ENCODE results near the gene HDGFL2.

HDGFL2 gene

DNA sequence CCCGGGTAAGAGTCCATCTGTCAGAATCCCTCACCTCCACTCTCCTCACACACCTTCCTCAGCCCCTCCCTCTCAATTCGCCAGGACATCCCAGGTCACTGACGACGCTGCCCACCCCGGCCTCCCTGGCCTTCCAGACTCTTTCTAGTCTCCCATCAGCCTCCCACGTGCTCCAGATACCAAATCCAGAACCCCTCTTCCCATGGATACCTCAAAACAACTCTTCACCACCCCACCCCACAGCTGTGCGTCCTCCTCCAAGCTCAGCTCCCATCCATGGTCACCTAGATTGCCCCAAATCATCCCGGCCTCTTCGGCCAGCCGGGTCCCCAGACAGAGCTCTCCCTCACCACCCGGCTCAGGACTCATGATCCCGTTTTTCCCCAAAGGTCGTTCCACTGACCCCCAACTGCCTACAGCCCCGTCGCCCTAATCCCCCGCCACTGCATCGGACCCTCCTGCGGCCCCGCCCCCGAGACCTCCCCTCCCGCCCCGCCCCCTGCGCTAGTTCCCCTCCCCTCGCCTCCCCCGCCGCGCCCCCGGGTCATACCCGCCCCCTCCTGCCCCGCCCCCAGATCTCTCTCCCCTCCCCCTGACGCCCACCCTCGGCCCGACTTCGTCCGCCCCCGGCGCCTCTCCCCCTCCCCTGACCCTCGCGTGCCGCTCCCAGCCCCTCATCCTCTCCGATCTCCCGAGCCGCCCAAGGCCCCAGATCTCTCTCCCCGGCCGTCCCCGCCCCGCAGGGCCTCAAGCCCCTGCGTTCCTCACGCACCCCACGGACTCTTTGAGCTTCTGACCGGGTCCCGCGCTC lies 15.0 kb upstream of the HDGFL2 start:
- peak; percentile 77 for DNase-seq (ENCODE audit: extremely low spot score)
- ChIA-PET POLR2A (interaction anchor here (1.0 to 2.8 kb wide), 3 partner anchors 14 to 55 kb away, joined by 3 to 20 read pairs (median 4); partner anchors contain the start of genes CHAF1A and HDGFL2), CTCF (interaction anchor here (0.5 kb wide), 1 partner anchor 172 kb away, joined by 5 read pairs; no protein-coding TSS in a partner anchor)
- no peak for TF ChIP-seq ARNT (IDR thresholded peaks at IDR 0.05)
- TF ChIP-seq TARDBP (IDR thresholded peaks at IDR 0.05): no peak
- TF ChIP-seq ZNF384 (IDR thresholded peaks at IDR 0.05): no peak
- TF ChIP-seq BHLHE40 (IDR thresholded peaks at IDR 0.05; ENCODE audit: borderline replicate concordance): no peak
- no peak for TF ChIP-seq SP1 (IDR thresholded peaks at IDR 0.05)
- TF ChIP-seq FOXA1 (IDR thresholded peaks at IDR 0.05): no peak
- no peak for TF ChIP-seq NFRKB (IDR thresholded peaks at IDR 0.05)
- no peak for TF ChIP-seq LEF1 (IDR thresholded peaks at IDR 0.05; ENCODE audit: borderline replicate concordance)
- TF ChIP-seq L3MBTL2 (conservative IDR thresholded peaks at IDR 0.05): no peak
- TF ChIP-seq ELF4 (IDR thresholded peaks at IDR 0.05): no peak
- no peak for TF ChIP-seq SUZ12 (IDR thresholded peaks at IDR 0.05)
- no peak for TF ChIP-seq HDGF (IDR thresholded peaks at IDR 0.05; ENCODE audit: borderline replicate concordance)
- TF ChIP-seq FOXM1 (IDR thresholded peaks at IDR 0.05; ENCODE audit: borderline replicate concordance): no peak
- no peak for TF ChIP-seq FOXK2 (IDR thresholded peaks at IDR 0.05)
- TF ChIP-seq, protein P1, sequence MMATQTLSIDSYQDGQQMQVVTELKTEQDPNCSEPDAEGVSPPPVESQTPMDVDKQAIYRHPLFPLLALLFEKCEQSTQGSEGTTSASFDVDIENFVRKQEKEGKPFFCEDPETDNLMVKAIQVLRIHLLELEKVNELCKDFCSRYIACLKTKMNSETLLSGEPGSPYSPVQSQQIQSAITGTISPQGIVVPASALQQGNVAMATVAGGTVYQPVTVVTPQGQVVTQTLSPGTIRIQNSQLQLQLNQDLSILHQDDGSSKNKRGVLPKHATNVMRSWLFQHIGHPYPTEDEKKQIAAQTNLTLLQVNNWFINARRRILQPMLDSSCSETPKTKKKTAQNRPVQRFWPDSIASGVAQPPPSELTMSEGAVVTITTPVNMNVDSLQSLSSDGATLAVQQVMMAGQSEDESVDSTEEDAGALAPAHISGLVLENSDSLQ (IDR thresholded peaks at IDR 0.05): no peak
- TF ChIP-seq CTBP1 (IDR thresholded peaks at IDR 0.05; ENCODE audit: borderline replicate concordance): no peak

DNA sequence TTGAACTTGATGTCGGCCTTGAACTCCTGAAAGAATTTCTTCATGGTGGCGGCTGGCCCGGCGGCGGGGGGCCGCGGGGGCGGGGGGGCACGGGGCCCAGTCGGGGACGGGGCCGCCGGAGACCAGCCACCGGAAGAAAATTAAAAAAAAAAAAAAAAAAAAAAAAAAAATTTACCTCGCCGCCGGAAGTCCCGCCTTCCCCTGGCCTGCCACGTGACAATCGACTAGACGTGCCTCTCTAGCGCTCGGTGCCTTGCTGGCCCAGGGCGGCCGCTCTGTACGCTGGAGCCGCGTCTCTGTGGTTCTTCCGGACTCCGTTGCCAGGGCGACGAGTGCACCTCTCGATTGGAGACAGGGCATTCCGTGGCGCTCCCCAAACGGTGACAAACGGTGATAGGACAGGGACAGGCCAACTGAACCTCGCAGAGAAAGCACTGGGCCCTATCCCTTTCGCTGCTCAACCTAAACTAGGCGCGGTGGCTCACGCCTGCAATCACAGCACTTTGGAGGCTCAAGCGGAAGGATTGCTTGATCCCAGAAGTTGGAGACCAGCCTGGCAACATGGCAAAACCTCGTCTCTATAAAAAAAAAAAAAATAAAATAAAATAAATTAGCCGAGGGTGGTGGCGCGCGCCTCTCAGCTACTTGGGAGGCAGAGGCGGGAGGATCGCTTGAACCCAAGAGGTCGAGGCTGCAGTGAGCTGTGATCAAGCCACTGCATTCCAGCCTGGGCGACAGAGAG lies 14.3 kb upstream of the HDGFL2 start, which contains the start of gene UBXN6:
TSS of gene UBXN6 (minus strand) at position 141 of the 742 bp plus-strand sequence. CDS start at position 44, 97 bp downstream.
- DNase-seq (ENCODE audit: extremely low spot score): peak; percentile 92

DNA sequence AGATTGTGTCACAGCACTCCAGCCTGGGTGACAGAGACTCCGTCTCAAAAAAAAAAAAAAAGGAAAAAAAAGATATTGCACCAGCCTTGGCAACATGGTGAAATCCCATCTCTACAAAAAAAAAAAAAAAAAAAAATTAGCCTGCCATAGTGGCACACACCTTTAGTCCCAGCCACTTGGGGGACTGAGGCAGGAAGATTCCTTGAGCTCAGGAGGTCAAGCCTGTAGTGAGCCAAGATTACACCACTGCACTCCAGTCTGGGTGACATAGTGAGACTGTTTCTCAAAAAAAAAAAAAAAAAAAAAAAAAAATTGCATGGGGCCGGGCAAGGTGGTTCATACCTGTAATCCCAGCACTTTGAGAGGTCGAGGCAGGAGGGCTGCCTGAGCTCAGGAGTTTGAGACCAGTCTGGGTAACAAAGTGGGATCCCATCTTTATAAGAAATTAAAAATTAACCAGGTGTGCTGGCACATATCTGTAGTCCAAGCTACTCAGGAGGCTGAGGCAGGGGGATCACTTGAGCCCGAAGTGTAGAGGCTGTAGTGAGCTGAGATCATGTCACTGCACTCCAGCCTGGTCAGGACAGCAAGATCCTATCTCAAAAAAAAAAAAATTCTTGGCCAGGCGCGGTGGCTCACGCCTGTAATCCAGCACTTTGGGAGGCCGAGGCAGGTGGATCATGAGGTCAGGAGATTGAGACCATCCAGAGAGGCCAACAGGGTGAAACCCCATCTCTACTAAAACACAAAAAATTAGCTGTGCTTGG lies 7.1 kb upstream of the HDGFL2 start:
- CTCF ChIA-PET: no interaction called here
- DNase-seq (ENCODE audit: extremely low spot score): no peak
- POLR2A ChIA-PET: no interaction called here
- 0 out of 2 replicates have a peak, but pooled peaks have one; percentile 23 for TF ChIP-seq ZNF384 (IDR thresholded peaks at IDR 0.05)
- no peak for TF ChIP-seq SUZ12 (IDR thresholded peaks at IDR 0.05)

More for the DNA sequence above, 14.3 kb upstream of the HDGFL2 start, which contains the start of gene UBXN6:
- peak; percentile 93 for TF ChIP-seq ZNF384 (IDR thresholded peaks at IDR 0.05)
- TF ChIP-seq L3MBTL2 (conservative IDR thresholded peaks at IDR 0.05): no peak
- ChIA-PET POLR2A (interaction anchor here (1.0 to 2.8 kb wide), 2 partner anchors 13 to 55 kb away, joined by 3 to 20 read pairs; partner anchors contain the start of genes CHAF1A and HDGFL2), CTCF (no interaction called here)

DNA sequence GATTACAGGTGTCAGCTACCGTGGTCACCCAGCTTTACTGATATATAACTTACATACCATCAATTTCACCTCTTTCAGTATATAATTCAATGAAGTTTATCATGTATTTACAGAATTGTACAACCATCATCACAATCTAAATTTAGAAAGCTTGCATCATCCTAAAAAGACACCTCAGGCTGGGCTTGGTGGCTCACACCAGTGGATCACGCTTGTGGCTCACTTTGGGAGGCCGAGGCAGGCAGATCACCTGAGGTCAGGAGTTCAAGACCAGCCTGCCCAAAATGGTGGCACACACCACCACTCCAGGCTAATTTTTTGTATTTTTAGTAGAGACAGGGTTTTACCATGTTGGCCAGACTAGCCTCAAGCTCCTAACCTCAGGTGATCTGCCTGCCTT lies 4.3 kb upstream of the HDGFL2 start:
- CTCF ChIA-PET: no interaction called here
- POLR2A ChIA-PET: no interaction called here
- TF ChIP-seq L3MBTL2 (conservative IDR thresholded peaks at IDR 0.05) (no peak), LEF1 (IDR thresholded peaks at IDR 0.05; ENCODE audit: borderline replicate concordance) (no peak), SUZ12 (IDR thresholded peaks at IDR 0.05) (no peak), FOXK2 (IDR thresholded peaks at IDR 0.05) (no peak), FOXA1 (IDR thresholded peaks at IDR 0.05) (no peak), HDGF (IDR thresholded peaks at IDR 0.05; ENCODE audit: borderline replicate concordance) (no peak), ELF4 (IDR thresholded peaks at IDR 0.05) (no peak), SP1 (IDR thresholded peaks at IDR 0.05) (no peak), ZNF384 (IDR thresholded peaks at IDR 0.05) (no peak), NFRKB (IDR thresholded peaks at IDR 0.05) (no peak), FOXM1 (IDR thresholded peaks at IDR 0.05; ENCODE audit: borderline replicate concordance) (no peak), TARDBP (IDR thresholded peaks at IDR 0.05) (no peak), BHLHE40 (IDR thresholded peaks at IDR 0.05; ENCODE audit: borderline replicate concordance) (no peak), ARNT (IDR thresholded peaks at IDR 0.05) (no peak), CTBP1 (IDR thresholded peaks at IDR 0.05; ENCODE audit: borderline replicate concordance) (no peak)
- TF ChIP-seq, protein P1 (IDR thresholded peaks at IDR 0.05): no peak
- no peak for DNase-seq (ENCODE audit: extremely low spot score)

DNA sequence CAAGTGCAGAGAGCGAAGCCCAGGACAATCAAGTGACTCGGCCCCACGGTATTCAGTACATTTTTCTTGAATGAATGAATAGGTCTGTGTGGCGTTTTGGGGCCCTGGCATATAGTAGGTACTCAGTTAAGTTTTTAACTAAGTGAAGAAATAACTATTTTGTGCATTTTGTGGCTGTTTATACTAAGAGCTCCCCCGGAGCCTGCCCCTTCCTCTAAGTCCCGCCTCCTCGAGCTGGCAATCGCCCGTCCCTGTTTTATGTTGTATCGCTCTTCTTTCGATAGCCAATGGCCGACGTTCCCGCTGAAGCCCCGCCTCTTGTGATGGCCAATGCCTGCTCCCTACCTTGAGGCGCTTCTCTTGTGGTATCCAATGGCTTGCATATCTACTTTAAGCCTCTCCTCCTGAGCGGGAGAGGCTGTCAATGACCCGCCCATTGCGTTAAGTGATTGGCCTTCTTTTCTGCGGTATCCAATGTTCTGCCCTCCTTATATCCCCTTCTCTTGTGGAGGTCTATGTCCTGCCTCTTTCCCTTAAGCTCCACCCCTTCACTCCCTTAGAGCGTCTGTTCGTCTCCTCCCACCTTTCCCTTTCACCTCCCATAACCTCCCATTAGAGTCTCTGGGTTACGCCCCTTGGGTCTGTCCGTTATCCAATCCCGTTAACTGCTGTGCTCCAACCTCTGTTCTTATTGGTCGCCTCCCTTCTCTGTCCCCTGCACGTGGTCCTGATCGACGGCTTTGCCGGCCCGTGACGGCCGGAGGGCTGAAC lies 509 bp upstream of the HDGFL2 start:
- TF ChIP-seq, protein P1 (IDR thresholded peaks at IDR 0.05): peak; percentile 100
- TF ChIP-seq HDGF (IDR thresholded peaks at IDR 0.05; ENCODE audit: borderline replicate concordance): no peak
- TF ChIP-seq ZNF384 (IDR thresholded peaks at IDR 0.05): no peak
- no peak for TF ChIP-seq FOXA1 (IDR thresholded peaks at IDR 0.05)
- ChIA-PET CTCF (interaction anchor here (1.0 to 1.7 kb wide), 4 partner anchors 52 to 165 kb away, joined by 4 to 6 read pairs (median 5); no protein-coding TSS in a partner anchor), POLR2A (interaction anchor here (0.6 to 2.2 kb wide), 17 partner anchors 8 to 709 kb away, joined by 3 to 20 read pairs (median 4); partner anchors contain the start of genes CHAF1A, LRG1, MRPL54 and PLIN5)
- DNase-seq (ENCODE audit: extremely low spot score): peak; percentile 95
